ENCODE data around the gene DYRK1A.
"Not testable (repeated sequence)": the region's sequence is repeated elsewhere in the genome, so short reads cannot be mapped to it uniquely, and the experiment has no call there.

The DYRK1A gene

DNA sequence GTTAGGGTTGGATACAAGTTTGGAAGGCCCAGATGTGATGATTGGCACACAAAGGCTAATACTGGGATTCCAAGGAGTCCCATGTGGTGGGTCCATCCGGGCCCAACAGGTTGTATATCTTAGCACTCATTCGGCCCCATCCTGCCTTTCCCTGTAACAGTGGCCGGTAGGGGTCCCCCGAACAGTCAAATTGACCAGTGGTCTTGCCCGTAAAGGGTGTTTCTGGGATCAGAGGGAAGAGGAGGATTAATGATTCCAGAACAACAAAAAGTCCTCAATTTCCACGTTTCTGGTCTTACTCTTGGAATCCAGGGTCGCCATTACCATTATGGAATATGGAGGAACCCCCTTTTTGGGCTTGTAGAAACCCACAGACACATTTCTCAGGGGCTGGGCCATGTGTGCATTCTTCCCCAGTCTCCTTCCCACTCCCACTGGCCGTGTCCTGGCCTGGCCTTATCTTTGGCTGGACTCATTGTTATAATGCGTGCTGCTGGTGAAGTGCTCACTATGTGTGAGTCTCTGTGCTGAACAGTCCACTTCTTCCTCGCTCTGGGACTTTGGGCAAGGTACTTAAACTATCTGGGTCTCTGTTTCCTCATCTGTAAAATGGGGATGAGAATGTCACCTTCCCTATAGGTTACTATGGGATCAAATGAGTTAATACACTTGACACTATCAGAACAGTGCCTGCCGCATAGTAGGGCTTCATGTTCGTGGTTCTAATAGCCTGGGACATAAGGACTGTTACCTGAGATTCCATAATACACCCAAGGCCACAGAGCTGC lies 161.8 kb downstream of the DYRK1A start:
- DNase-seq (ENCODE audit: low read depth): no peak

DNA sequence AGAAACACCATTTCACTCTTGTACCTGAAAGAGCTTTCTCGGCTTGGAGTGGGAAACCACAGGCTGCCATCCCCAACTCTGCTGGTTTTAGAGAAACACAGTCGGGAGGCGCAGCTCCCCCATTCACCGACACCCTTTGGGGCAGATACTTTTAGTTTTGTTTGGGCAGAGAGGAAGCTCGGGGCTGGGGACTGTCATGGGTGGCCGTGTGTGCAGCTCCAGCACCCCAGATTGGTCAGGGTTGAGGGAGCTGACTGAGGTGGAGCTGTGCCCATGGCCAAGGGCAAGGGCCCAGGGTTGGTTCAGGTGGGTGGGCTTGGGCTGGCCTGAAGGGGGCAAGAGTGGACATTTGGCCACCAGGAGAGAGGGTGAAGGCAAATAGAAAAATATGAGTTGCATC lies 163.1 kb downstream of the DYRK1A start:
- no peak for DNase-seq (ENCODE audit: low read depth)

DNA sequence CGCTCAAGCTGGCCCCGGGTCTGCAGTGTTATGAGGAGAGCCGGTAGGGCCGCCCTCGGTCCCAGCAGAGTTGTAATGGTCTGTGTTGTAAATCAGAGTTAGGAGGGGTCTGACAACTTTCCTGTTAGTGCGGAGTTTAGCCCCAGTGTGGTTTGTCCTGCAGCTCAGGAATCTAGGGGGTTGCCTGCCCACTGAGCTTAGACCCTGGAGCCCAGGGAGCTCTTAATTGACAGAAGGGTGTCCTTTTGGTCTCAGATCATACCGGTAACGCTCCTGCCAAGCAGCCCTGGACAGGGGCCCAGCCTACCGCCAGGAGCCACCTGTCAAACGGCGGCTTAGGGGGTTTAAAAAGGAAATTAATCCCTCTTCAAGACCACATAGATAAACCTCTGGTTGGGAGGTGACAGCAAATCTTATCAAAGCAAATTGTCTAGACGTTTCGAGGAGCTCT lies 164.4 kb downstream of the DYRK1A start:
- DNase-seq (ENCODE audit: low read depth): no peak

DNA sequence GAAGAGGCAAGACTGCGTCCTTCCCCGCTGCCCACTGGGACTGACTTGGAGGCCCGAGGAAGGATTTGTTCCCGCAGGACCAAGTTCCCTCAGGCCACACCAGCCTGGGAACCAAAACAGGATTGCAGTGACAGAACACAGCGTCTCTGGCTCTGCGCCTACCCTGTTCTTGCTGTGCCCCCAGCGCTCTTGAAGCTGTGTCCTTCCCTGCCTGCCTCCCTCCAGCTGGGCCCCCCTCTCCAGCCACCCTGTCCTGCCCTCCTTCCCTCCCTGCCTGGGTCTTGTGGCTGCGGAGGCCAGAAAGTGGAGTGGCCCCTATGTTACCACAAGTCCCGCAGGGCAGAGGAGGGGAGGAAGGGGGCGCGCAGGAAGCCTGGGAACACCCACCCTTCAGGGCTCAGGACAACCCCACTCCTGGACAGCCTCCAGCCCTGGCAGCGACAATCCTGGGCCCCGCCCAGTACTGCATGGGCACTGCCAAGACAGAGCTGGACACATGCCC lies 164.9 kb downstream of the DYRK1A start:
- DNase-seq (ENCODE audit: low read depth): peak; percentile 7

DNA sequence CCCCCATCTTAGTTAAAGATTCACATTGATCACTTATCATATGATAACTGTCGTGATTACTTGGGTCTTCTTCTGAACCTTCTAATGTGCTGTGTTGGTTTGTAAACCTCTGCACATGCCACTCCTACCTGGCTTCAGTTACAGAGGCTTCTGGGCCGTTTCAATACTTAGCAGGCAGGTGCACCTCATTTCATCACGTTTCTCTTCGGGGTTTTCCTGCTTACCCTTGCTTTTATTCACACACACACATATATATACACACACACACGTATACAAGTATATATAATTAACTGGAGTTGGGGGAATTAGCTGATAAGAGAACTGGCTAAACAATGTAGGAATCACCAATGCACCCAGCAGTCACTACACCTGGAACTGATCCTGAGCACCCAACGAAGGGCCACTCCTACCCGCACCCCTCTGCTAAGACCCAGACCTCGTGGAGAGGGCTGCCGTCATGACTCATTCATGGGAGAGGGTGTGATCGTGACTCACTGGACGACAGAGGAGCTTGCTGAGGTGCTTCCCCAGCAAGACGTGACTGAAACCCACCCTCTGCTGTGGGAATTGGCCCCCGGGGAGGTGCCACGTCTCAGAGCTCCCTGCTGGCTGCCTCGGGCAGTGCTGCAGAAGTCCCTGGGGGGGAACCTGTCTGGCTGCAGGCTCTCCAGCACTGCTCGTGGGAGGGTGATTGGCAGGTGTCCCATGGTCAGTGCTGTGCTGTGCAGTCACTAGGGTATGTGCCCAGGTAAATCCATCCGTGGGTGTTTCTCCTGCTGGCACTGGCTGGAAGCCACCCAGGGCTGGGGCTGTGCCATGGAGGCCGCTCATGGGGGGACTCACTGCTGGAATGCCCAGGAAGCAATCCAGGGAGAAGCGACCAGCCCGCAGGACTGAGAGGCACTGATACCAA lies 166.6 kb downstream of the DYRK1A start:
- peak; percentile 40 for DNase-seq (ENCODE audit: low read depth)

DNA sequence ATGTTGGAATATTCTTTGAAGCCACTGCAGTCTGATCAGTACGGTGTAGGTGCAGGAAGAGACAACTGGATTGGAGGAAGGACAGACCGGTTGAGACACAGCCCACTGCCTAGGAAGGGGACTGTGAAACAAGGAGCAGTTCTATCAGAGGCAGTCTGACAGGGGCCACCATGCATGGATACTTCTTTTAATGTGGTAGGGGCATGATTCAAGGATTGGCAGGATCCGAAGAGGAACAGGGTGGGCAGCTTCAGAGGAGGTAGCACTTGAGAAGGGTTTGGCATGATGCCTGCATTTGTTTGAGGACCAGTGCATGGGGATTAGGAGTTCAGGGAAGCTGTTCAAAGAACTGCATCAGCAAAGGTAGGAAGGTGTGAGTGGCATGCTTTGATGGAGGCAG lies 167.9 kb downstream of the DYRK1A start:
- DNase-seq (ENCODE audit: low read depth): no peak

DNA sequence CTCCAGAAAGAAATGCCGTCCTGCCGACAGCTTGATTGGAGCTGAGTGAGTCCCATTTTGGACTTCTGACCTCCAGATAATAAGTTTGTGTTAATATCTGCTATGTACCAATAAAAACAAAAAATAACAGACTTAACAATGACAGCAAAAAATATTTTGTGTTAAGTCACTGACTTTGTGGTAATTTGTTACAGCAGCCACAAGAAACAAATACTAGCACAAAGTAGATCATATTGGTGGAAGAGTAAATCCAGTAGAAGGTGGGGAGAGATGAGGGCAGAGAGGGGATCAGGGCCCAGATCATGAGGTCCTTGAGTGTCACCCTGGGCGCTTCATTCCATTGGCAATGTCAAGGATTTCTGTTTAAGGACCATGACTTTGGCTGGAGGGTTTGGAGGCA lies 168.6 kb downstream of the DYRK1A start:
- no peak for DNase-seq (ENCODE audit: low read depth)

DNA sequence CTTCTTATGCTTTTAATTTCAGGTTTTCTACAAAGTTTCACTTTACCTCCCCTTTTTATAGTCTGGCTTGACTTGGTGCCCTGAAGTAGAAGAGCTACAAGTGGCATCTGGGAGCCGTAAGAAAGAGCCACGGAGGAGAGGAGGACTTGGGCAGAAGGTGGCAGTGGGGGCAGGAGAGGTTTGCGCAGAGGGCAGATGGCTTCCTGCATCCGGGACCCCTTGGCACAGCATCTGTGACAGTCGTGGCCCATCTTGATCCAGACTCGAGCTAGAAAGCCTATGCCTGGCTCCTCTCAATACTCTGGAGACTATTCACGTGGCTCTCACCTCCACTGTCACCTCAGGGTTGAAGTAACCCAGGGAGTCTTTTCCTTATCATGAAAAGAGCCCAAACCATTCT lies 169.1 kb downstream of the DYRK1A start:
- DNase-seq (ENCODE audit: low read depth): no peak

DNA sequence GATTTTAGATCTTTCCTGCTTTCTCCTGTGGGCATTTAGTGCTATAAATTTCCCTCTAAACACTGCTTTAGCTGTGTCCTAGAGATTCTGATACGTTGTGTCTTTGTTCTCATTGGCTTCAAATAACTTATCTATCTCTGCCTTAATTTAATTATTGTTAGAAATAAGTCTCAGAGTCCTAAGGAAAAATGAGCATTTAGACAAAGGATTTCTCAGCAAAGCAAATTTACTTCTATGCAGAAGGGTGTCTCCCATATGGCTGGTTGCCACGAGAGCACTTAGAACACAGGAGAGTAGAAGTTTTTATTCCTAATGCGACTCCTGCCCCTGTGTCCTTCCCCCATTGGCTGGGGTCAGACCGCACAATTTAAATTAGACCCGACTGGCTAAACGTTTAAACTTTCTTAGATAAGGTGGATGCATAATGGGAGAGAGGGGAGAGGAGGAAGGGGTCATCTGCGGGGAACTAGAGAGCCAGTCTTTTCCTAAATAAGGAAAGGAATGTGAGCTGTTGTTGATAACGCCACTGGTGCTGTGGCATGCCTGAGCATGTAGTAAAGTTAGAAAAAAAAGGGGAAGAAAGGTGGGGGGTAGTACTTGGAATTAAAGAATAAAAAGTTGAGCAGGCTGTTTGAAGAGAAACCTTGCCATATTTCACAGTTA lies 170.2 kb downstream of the DYRK1A start:
- DNase-seq (ENCODE audit: low read depth): no peak

DNA sequence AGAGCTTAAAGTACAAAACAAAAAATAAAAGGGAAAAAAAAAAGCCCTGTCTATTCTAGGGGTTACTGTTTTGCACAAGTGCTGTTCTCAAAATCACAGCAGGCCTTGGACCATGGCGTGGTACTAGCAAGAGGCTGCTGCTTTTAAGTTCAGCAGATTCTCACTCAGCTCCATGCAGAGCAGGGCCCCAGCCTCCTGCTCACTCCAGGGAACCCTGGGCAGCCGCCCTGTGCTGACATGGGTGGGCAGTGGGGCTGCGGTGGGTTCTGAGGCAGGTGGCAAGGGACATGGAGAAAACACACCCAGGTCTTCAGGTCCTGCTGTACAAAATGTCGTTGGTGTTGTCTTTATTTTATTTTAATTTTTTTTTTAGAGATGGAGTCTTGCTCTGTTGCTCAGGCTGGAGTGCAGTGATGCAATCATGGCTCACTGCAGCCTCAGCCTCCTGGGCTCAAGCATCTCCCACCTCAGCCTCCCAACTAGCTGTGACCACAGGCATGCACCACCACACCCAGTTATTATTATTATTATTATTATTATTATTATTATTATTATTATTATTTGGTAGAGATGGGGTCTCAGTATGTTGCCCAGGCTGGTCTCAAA lies 170.9 kb downstream of the DYRK1A start:
- no peak for DNase-seq (ENCODE audit: low read depth)

DNA sequence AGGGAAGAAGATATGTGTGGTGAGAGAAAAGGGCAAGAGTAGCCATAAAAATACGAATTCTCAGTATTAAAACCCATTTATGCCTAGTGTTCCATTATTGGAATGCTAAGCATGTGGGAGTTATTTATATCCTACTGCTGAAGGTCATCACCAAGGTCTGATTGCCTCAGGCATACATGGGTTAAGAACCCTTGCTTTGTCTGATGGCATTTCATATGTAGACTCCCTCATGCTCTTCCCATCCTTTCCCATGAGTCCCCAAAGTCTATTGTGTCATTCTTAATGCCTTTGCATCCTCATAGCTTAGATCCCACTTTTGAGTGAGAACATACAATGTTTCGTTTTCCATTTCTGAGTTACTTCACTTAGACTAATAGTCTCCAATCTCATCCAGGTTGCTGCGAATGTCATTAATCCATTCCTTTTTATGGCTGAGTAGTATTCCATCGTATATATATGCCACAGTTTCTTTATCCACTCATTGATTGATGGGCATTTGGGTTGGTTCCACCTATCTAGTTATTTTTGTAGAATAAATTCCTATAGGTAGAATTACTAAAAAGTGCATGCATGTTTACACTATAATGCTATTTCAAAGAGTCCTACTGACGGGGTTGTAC lies 172.5 kb downstream of the DYRK1A start:
- DNase-seq (ENCODE audit: low read depth): peak; percentile 56

DNA sequence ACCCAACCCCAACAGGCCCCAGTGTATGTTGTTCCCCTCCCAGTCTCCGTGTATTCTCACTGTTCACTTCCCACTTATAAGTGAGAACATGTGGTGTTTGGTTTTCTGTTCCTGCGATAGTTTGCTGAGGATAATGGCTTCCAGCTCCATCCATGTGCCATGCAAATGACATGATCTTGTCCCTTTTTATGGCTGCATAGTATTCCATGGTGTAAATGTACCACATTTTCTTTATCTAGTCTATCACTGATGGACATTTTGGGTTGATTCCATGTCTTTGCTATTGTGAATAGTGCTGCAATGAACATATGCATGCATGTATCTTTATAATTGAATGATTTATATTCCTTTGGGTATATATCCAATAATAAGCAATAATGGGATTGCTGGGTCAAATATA lies 174.6 kb downstream of the DYRK1A start:
- not testable (repeated sequence) for DNase-seq (ENCODE audit: low read depth)

DNA sequence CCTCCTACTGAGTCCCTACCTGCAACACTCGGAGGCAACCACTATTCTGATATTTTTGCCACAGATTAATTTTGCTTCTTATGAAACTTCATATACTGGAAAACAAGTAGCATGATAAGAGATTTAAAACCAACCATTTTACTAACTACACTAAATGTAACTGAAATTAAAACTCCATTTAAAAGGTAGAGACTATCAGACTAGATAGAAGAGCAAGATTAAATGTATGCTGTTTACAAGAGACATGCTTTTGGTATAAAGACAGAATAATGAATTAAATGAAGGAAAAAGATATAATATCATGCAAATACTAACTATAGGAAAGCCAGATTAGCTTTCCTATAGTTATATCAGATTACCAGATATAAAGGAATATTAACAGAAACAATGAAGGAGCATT lies 175.9 kb downstream of the DYRK1A start:
- DNase-seq (ENCODE audit: low read depth): no peak

DNA sequence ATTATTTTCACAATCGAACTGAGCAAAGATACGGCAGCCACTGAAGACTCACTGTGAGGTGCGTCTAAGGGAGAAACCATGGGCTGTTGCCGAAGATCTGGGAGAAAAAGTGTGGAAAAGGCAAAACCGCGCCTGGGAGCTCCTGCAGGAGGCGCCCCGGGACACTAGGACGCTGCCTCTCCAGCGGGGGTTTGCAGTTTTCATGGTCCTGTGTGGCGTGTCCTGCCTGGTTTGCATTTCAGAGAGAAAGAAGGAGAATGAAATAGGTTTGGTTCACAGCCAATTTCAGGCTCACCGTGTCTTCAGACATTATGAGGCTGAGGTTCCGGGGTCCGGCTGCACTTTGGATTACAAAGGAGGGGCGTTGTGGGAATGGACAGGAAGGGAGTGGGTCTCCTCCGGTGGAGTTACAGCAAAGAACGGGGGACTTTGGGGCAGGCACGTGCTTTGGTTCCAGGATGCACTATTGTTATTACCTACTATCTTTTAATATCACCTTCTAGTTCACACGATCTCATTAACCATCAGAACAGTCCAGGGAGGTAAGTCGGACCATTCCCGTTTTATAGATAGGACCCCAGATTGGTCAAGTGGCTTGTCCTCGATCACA lies 179.8 kb downstream of the DYRK1A start:
- DNase-seq (ENCODE audit: low read depth): no peak

DNA sequence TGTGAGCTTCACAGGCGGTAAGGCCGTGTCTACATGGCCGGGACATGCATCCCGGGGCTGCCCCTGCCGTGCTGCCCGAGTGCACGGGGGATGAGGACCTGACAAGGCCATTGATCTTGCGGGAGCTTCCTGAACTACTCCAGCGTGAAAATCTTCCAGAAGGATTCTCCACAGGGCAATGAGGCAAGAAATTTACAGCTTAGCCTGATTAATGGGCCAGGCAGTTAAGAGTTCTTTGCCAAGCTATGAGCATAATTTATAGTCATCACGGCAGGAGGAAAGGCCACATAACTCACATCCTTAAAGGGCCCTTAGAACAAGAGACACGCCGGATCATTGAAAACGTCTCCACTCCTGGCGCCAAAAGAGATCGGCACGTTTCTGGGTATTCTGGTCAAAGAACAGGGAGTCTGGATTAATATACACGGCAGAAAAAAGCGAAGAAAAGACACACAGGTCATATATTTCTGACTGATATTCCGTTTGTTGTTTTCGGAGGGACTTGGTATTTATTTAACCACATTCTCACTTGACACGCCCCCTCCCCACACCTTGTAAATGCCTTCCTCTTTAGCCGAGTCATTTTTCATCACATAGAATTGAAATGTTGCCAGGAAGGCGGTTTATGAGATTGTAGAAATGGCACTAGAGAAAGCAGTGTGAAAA lies 180.5 kb downstream of the DYRK1A start:
- DNase-seq (ENCODE audit: low read depth): peak; percentile 63

DNA sequence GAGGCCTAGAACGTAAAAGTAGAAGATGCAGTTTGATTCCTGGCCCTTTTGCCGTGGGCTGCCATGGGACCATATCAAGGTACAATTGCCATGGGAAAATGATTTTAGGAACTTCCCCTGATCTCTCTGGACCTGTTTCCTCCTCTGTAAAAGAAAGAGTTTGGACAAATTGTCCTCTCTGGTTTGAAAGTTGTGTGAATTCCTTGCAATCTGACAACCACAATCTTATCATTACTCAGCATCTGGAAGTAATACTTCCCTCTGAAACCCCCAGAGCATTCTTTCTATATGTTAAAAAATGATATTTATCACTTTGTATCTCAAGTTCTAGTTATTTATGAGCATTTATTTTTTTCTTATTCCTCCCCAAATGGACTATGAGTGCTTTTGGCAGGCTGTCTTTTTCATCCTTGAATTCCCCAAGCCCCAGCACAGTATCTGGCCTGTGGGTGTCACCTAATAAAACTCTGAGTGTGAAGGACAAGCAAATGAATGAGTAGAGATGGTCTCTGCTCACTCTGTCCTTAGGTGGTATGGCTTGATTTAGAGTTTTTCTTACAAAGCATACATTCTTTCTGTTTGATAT lies 181.1 kb downstream of the DYRK1A start:
- no peak for DNase-seq (ENCODE audit: low read depth)

DNA sequence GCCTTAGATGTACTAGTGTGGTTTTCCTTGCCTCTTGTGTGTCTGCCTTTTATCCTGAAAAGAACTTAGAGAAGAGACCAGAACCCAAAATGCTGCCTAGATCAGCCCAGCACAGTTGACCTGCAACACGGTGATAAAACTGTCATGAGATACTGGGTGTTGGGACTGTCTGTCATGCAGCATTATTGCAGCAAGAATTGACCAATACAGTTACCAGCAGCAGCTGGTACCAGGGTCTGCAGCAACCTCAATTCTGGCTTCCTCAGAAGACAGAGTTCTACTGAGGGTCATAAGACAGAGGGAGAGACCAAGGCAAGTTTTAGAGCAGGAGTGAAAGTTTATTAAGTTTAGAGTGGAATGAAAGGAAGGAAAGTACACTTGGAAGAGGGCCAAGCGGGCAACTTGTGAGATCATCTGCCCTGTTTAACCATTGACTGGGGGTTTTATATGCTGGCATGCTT lies 182.0 kb downstream of the DYRK1A start:
- DNase-seq (ENCODE audit: low read depth): no peak

DNA sequence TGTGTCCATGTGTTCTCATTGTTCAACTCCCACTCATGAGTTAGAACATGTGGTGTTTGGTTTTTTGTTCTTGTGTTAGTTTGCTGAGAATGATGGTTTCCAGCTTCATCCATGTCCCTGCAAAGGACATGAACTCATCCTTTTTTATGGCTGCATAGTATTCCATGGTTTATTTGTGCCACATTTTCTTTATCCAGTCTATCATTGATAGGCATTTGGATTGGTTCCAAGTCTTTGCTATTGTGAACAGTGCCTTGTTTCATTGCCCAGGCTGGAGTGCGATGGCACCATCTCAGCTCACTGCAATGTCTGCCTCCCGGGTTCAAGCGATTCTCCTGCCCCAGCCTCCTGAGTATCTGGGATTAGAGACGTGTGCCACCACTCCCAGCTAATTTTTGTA lies 183.2 kb downstream of the DYRK1A start:
- DNase-seq (ENCODE audit: low read depth): not testable (repeated sequence)

DNA sequence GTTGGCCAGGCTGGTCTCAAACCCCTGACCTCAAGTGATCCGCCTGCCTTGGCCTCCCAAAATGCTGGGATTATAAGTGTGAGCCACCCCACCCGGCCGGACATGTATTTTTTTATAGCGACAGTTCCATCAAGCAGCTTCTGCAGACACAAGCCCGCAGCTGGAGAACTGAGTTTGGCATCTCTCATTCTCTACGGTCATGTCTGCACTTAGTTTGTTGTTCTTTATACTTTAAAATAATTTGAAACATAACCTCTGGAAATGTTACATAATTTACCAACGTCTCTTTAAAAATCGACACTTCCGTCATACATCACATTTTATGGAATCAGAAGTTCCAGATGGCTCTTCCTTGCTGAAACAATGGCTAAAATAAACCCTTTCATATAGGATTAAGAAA lies 183.6 kb downstream of the DYRK1A start:
- no peak for DNase-seq (ENCODE audit: low read depth)

Data from EH (cell line).